GM19240 (cell line): ENCODE measurements around the gene C3orf22.

Experiments used
- DNase-seq: peaks from one replicate; pipeline ENCODE4 v3.0.0; 2011; ENCODE audit warnings: low spot score; ENCODE audit not compliant: insufficient read length

Gene C3orf22

GRCh38 chr3:126515066-126515706, 43.5 kb downstream of the C3orf22 start:
- no peak for DNase-seq

- DNase-seq, result no peak
Observed at GRCh38 chr3:126514161-126514560, 44.6 kb downstream of the C3orf22 start.

- no peak for DNase-seq
Observed at GRCh38 chr3:126512916-126513650, 45.6 kb downstream of the C3orf22 start.

GRCh38 chr3:126512026-126512425, 46.7 kb downstream of the C3orf22 start:
- DNase-seq, result no peak

GRCh38 chr3:126511291-126511690, 47.4 kb downstream of the C3orf22 start:
- DNase-seq, result no peak

GRCh38 chr3:126510308-126510910, 48.3 kb downstream of the C3orf22 start:
- DNase-seq, result no peak

GRCh38 chr3:126509597-126510307, 49.0 kb downstream of the C3orf22 start:
- no peak for DNase-seq

- no peak for DNase-seq
Observed at GRCh38 chr3:126508564-126508964, 50.2 kb downstream of the C3orf22 start.

GRCh38 chr3:126507886-126508285, 50.8 kb downstream of the C3orf22 start:
- no peak for DNase-seq

GRCh38 chr3:126503701-126504100, 55.0 kb downstream of the C3orf22 start:
- DNase-seq, result no peak

- DNase-seq, result no peak
Observed at GRCh38 chr3:126502656-126503055, 56.1 kb downstream of the C3orf22 start.

- DNase-seq, result no peak
Observed at GRCh38 chr3:126501736-126502135, 57.0 kb downstream of the C3orf22 start.

- DNase-seq, result no peak
Observed at GRCh38 chr3:126501054-126501453, 57.7 kb downstream of the C3orf22 start.

- DNase-seq, result no peak
Observed at GRCh38 chr3:126500016-126500415, 58.7 kb downstream of the C3orf22 start.
